Upper lobe of left lung (tissue), 6 donors: ENCODE measurements around the gene POLG2. TPM values are rescaled to one million over a fixed set of nuclear protein-coding genes. Genes with fewer than 3 reads are reported as not detected.

Experiments used
- ATAC-seq, 2 donors: fragments of 200-7000 bp; cut with Tn5 transposase; one replicate each; pipeline ENCODE4 v1.9.1; 2022; ENCODE audit warnings: mild to moderate bottlenecking in 2 of 2, moderate library complexity in 2 of 2; ENCODE audit not compliant: low FRiP score in 2 of 2
- DNase-seq, 2 donors: peaks; one replicate each; pipeline ENCODE4 v3.0.0-alpha.2; 2019 to 2020
- H3K27ac ChIP-seq, 4 donors: fragments of 200-600 bp; sonication (generic); one replicate each; pipeline ENCODE4 v1.5.1; 2016 to 2019
- H3K27me3 ChIP-seq, 4 donors: fragments of 200-600 bp; sonication (generic); one replicate each; pipeline ENCODE4 v1.5.1; 2017 to 2019
- H3K36me3 ChIP-seq, 4 donors: fragments of 200-600 bp; sonication (generic); one replicate each; pipeline ENCODE4 v1.5.1; 2016 to 2019
- H3K4me1 ChIP-seq, 4 donors: fragments of 200-600 bp; sonication (generic); one replicate each; pipeline ENCODE4 v1.5.1; 2018 to 2019
- H3K4me3 ChIP-seq, 4 donors: fragments of 200-600 bp; sonication (generic); one replicate each; pipeline ENCODE4 v1.5.1; 2017 to 2019; ENCODE audit warnings: mild to moderate bottlenecking in 2 of 4, moderate library complexity in 1 of 4
- H3K9me3 ChIP-seq, 4 donors: fragments of 200-600 bp; sonication (generic); one replicate each; pipeline ENCODE4 v1.5.1; 2018 to 2019
- CTCF ChIP-seq, 6 experiments: fragments of 450-650 bp in 4 of 6; fragments of 200-600 bp in 2 of 6; sonication (generic) in 2 of 6; IDR thresholded peaks; one replicate each; pipeline ENCODE4 v1.5.1; 2016 to 2019; ENCODE audit warnings: antibody characterized with exemption in 6 of 6
- EP300 ChIP-seq, 4 donors: sonication (generic); formaldehyde crosslinking; IDR thresholded peaks; one replicate each; pipeline ENCODE4 v1.5.1; 2017; ENCODE audit warnings: antibody characterized with exemption in 4 of 4, control low read depth in 2 of 4
- POLR2A ChIP-seq, 4 donors: fragments of 450-650 bp; IDR thresholded peaks; one replicate each; pipeline ENCODE4 v1.5.1; 2016 to 2017; ENCODE audit warnings: antibody characterized with exemption in 4 of 4, mild to moderate bottlenecking in 2 of 4
- POLR2AphosphoS5 ChIP-seq, 2 donors: sonication (generic); formaldehyde crosslinking; IDR thresholded peaks; one replicate each; pipeline ENCODE4 v1.5.1; 2017; ENCODE audit warnings: antibody characterized with exemption in 2 of 2
- WGBS, 2 donors: methylation state at CpG; one replicate each; pipeline ENCODE4 v1.1.5; 2017 to 2018; 5-methylcytosine and 5-hydroxymethylcytosine counted together
- total RNA-seq, 6 donors: library from RNA; depleted of rRNA in 4 of 6; stranded (reverse); fragments of >200 nt in 4 of 6; gene quantifications; one replicate each; pipeline versions ENCODE4 v1.1.0 to v1.2.1, GENCODE V29; 2016 to 2021
- donor health status: DM: no; HTN: no; CAD: no; lungs with moderate emphysema.
- donor health status: DM: no; HTN: yes; CAD: no; lungs with severe emphysema.

Gene POLG2
- total RNA-seq, 6 donors from 2014 or later: 4.1 to 25.2 (median 12.6) TPM

- Histone ChIP-seq H3K4me1 (peaks cover 0 to 4% (median 0%) of the 10 kb centered on the region in 4 donors), H3K9me3 (no peaks in the 10 kb centered on the region), H3K27ac (no peak overlapping the region), H3K27me3 (no peaks in the 10 kb centered on the region), H3K4me3 (no peak overlapping the region), H3K36me3 (peaks cover 14 to 84% (median 35%) of the 10 kb centered on the region in 4 donors)
- no peak for TF ChIP-seq POLR2A (IDR thresholded peaks at IDR 0.05)
- 62 to 71% methylated on average over 5 of the region's 5 CpGs for WGBS, 2 donors
- ATAC-seq (no peak), DNase-seq (no peak)
These were observed 40.6 kb upstream of the POLG2 start for GRCh38 chr17:64537488-64537887.

GRCh38 chr17:64536913-64537312 is 40.1 kb upstream of the POLG2 start:
- TF ChIP-seq POLR2A (IDR thresholded peaks at IDR 0.05) (no peak), EP300 (IDR thresholded peaks at IDR 0.05) (no peak), CTCF (IDR thresholded peaks at IDR 0.05) (no peak), POLR2AphosphoS5 (IDR thresholded peaks at IDR 0.05) (no peak)
- H3K9me3 ChIP-seq: no peaks in the 10 kb centered on the region
- H3K4me3 ChIP-seq: no peak overlapping the region
- peaks cover 15 to 86% (median 38%) of the 10 kb centered on the region in 4 donors for H3K36me3 ChIP-seq
- peaks cover 0 to 4% (median 0%) of the 10 kb centered on the region in 4 donors for H3K4me1 ChIP-seq
- 85 to 93% methylated on average over 2 of the region's 2 CpGs for WGBS, 2 donors
- no peak overlapping the region for H3K27ac ChIP-seq
- H3K27me3 ChIP-seq: no peaks in the 10 kb centered on the region
- DNase-seq (no peak), ATAC-seq (no peak)

- Histone ChIP-seq H3K9me3 (no peaks in the 10 kb centered on the region), H3K27me3 (no peaks in the 10 kb centered on the region), H3K4me1 (peaks cover 0 to 4% (median 0%) of the 10 kb centered on the region in 4 donors), H3K4me3 (no peak overlapping the region), H3K36me3 (peaks cover 19 to 94% (median 43%) of the 10 kb centered on the region in 4 donors), H3K27ac (no peak overlapping the region)
- ATAC-seq (no peak), DNase-seq (no peak)
- 87 to 88% methylated on average over 6 of the region's 6 CpGs for WGBS, 2 donors
- no peak for TF ChIP-seq POLR2AphosphoS5 (IDR thresholded peaks at IDR 0.05)
- no peak for TF ChIP-seq EP300 (IDR thresholded peaks at IDR 0.05)
- no peak for TF ChIP-seq POLR2A (IDR thresholded peaks at IDR 0.05)
- no peak for TF ChIP-seq CTCF (IDR thresholded peaks at IDR 0.05)
These were observed 38.5 kb upstream of the POLG2 start for GRCh38 chr17:64535357-64535756.

- Histone ChIP-seq H3K27me3 (no peaks in the 10 kb centered on the region), H3K4me1 (peaks cover 0 to 4% (median 0%) of the 10 kb centered on the region in 4 donors), H3K36me3 (peaks cover 20 to 94% (median 54%) of the 10 kb centered on the region in 4 donors), H3K27ac (no peak overlapping the region), H3K9me3 (no peaks in the 10 kb centered on the region), H3K4me3 (no peak overlapping the region)
- DNase-seq (no peak), ATAC-seq (no peak)
- WGBS, 2 donors: 73 to 85% methylated on average over 3 of the region's 3 CpGs
- no peak for TF ChIP-seq POLR2A (IDR thresholded peaks at IDR 0.05)
- peak in 1 of 6 experiments; percentile 12 for TF ChIP-seq CTCF (IDR thresholded peaks at IDR 0.05)
- no peak for TF ChIP-seq POLR2AphosphoS5 (IDR thresholded peaks at IDR 0.05)
These were observed 37.3 kb upstream of the POLG2 start for GRCh38 chr17:64534187-64534586.

GRCh38 chr17:64533784-64534183 is 36.9 kb upstream of the POLG2 start:
- Histone ChIP-seq H3K27ac (no peak overlapping the region), H3K9me3 (no peaks in the 10 kb centered on the region), H3K27me3 (no peaks in the 10 kb centered on the region), H3K36me3 (peaks cover 22 to 94% (median 58%) of the 10 kb centered on the region in 4 donors), H3K4me3 (no peak overlapping the region), H3K4me1 (peaks cover 0 to 4% (median 0%) of the 10 kb centered on the region in 4 donors)
- no peak for TF ChIP-seq POLR2A (IDR thresholded peaks at IDR 0.05)
- no peak for TF ChIP-seq POLR2AphosphoS5 (IDR thresholded peaks at IDR 0.05)
- TF ChIP-seq EP300 (IDR thresholded peaks at IDR 0.05): no peak
- no peak for TF ChIP-seq CTCF (IDR thresholded peaks at IDR 0.05)
- DNase-seq (no peak), ATAC-seq (no peak)
- WGBS, 2 donors: 75 to 84% methylated on average over 2 of the region's 2 CpGs
